HCT116 (cell line): ENCODE measurements around the gene YAP1.
"Not testable (repeated sequence)": the region's sequence is repeated elsewhere in the genome, so short reads cannot be mapped to it uniquely, and the experiment has no call there.

Experiments used
- EZH2phosphoT487 ChIP-seq: fragments of 200-600 bp; IDR thresholded peaks from 2 replicates; pipeline ENCODE4 v1.6.1; 2018; ENCODE audit warnings: antibody characterized with exemption, borderline replicate concordance
- POLR2A ChIP-seq: IDR thresholded peaks from 2 replicates; pipeline ENCODE4 v1.7.0; 2011; ENCODE audit warnings: borderline replicate concordance; ENCODE audit not compliant: insufficient read depth, insufficient read length; ENCODE audit errors: extremely low read depth

GRCh38 chr11:102200325-102200724, 90.1 kb downstream of the YAP1 start:
- TF ChIP-seq POLR2A, EZH2phosphoT487: not testable (repeated sequence)
